ENCODE results near the gene TNFRSF8.

Gene TNFRSF8

GRCh38 chr1:12161662-12162458, 98.8 kb downstream of the TNFRSF8 start:
- DNase-seq (ENCODE audit: insufficient read length, low spot score) (no peak), FAIRE-seq (no peak)
- no peak for TF ChIP-seq CTCF (IDR thresholded peaks at IDR 0.05; ENCODE audit: insufficient read depth, missing control alignments)

- no peak for FAIRE-seq
- no peak for DNase-seq (ENCODE audit: insufficient read length, low spot score)
- no peak for TF ChIP-seq CTCF (IDR thresholded peaks at IDR 0.05; ENCODE audit: insufficient read depth, missing control alignments)
Observed at GRCh38 chr1:12162459-12163137, 99.5 kb downstream of the TNFRSF8 start.

DNA sequence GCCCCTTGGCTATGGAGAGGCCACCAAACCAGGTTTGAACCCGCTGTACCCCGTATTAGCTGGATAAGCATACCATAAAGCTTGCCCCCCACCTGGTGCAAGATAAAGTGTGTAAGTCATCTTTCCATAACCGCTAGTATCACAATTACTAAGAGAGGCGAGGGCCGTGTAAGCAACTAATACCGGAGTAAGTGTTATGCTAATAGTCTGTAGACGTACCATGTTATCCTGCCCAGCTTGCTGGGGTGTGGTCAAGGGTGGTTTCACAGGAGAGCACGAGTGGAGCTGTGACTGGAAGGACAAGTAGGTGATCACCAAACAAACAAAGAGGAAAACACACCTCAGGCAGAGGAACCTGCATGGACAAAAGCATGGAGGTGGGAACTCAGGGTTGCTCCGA, 100.1 kb downstream of the TNFRSF8 start:
- FAIRE-seq (no peak), DNase-seq (ENCODE audit: insufficient read length, low spot score) (no peak)
- no peak for TF ChIP-seq CTCF (IDR thresholded peaks at IDR 0.05; ENCODE audit: insufficient read depth, missing control alignments)

DNA sequence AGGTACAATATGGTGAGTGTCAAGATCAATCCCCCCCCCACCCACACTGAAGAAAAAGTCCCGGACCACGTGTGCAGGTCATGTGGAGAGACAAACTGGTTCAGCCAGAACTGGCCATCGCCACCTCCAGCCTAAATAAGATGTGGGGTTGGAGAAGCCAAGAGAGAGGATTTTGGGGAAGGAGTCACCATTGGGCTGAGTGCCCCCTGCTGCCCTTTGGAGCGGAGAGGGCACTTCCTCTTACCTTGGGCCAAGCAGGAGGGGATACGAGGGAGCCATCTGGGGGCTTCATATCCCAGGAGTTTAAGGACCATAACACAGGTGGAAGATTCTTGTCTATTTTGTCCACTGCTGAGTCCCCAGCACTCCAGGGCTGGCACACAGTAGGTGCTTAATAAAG, 101.1 kb downstream of the TNFRSF8 start:
- FAIRE-seq (no peak), DNase-seq (ENCODE audit: insufficient read length, low spot score) (no peak)
- no peak for TF ChIP-seq CTCF (IDR thresholded peaks at IDR 0.05; ENCODE audit: insufficient read depth, missing control alignments)

- DNase-seq (ENCODE audit: insufficient read length, low spot score) (no peak), FAIRE-seq (no peak)
- no peak for TF ChIP-seq CTCF (IDR thresholded peaks at IDR 0.05; ENCODE audit: insufficient read depth, missing control alignments)
Observed at GRCh38 chr1:12165342-12165741, 102.2 kb downstream of the TNFRSF8 start.

DNA sequence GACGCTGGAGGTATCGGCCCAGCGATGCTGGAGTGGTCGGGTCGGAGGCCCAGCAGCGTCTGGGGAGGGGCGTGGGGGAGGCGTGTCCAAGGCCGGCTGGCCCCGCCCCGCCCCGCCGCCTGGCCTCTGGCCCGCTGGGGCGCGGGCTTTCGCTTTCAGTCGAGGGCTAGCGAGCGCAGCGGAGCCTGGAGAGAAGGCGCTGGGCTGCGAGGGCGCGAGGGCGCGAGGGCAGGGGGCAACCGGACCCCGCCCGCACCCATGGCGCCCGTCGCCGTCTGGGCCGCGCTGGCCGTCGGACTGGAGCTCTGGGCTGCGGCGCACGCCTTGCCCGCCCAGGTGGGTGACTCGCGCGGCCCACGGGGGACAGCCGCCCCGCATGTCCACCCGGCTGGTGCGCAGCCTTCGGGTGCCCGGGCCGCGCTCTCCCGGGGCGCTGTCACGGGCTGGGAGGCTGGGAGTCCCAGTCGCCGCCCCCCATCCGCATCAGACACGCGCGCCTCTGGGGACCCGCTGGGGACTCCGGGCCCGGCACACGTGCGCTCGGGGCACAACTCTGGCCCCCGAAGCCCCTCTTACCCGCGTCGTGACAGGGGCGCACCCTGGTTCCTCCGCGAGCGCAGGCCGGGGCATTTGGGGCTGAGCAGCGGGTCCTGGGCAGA, 103.9 kb downstream of the TNFRSF8 start, which contains the start of gene TNFRSF1B:
Gene TNFRSF1B, plus strand, starts transcription at position 158 of the 659 bp plus-strand sequence. Its CDS starts 101 bp downstream, at position 259.
- no peak for DNase-seq (ENCODE audit: insufficient read length, low spot score)
- TF ChIP-seq CTCF (IDR thresholded peaks at IDR 0.05; ENCODE audit: insufficient read depth, missing control alignments) = no peak
- no peak for FAIRE-seq

Measured in D721Med (cell line).